HG03175 (cell line): ENCODE measurements around the gene PROP1.
A peak's percentile ranks its signal among the peaks of the same experiment; 100 is the strongest.
"Not testable (repeated sequence)": the region's sequence is repeated elsewhere in the genome, so short reads cannot be mapped to it uniquely, and the experiment has no call there.

Source experiments
- ATAC-seq: cut with Tn5 transposase; IDR thresholded peaks from one replicate; pipeline ENCODE4 v1.9.1; 2021; ENCODE audit warnings: mild to moderate bottlenecking, moderate library complexity; ENCODE audit not compliant: unreplicated experiment

The PROP1 gene

GRCh38 chr5:177947912-177948311 is 48.1 kb downstream of the PROP1 start:
- not testable (repeated sequence) for ATAC-seq

GRCh38 chr5:177945601-177946283 is 50.3 kb downstream of the PROP1 start:
- not testable (repeated sequence) for ATAC-seq

DNA sequence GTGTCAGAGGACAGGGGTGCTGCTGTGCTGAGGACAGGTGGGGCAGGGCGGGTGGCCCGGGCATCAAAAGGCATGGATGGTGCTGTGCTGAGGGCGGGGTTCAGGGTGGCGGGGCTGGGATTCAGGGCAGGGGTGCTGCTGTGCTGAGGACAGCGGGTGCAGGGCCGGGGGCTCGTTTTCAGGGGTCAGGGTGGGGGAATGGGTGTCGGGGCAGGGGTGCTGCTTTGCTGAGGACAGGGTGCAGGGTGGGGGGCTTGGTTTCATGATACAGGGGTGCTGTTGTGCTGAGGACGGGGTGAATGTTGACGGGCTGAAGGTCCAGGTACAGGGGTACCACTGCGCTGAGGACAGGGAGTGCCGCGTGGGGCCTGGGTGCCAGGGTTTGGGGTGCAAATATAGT is 50.9 kb downstream of the PROP1 start:
- not testable (repeated sequence) for ATAC-seq

DNA sequence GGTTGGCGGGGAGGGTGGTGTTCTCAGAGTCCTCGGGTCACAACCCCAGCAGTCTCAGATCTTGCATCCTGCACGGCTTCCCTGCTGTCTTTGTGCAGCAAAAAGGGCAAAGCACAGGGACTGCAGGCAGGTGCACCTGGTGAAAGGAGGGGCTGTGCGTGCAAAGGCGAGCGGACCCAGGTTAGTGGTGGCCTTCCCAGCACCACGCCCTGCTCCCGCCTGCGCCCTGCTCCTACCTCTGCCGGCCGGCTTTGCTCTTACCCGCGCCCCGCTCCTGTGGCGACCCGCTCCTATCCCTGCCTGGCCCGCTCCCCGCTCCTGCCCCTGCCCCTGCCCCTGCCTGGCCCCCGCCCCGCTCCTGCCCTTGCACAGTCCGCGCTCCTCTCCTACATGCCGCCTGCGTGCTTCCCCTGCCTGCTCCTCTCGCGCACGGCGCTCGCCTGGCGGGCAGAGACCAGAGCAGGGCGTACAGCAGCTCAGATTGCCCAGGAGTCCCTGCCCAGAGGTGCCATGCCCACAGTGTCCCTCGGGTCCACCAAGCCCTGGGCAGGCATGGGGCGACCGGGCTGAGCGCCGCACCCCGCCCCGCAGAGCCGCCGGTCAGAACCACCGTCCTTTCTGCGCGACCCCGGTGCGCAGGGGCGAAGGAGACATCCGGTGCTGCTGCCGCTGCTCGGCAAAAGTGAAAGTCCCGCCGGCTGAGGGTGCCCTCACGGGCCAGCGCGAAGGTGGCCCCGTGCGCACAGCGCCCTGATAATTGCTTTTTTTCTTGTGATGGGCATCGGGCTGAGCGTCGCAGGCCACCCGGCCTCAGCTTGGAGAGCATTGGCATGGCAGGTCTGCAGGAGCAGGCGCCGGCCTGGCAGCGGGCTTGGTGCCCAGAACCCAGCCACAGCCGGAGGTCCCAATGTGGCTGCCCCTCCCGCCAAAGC is 52.0 kb downstream of the PROP1 start:
- ATAC-seq: peak; percentile 42

DNA sequence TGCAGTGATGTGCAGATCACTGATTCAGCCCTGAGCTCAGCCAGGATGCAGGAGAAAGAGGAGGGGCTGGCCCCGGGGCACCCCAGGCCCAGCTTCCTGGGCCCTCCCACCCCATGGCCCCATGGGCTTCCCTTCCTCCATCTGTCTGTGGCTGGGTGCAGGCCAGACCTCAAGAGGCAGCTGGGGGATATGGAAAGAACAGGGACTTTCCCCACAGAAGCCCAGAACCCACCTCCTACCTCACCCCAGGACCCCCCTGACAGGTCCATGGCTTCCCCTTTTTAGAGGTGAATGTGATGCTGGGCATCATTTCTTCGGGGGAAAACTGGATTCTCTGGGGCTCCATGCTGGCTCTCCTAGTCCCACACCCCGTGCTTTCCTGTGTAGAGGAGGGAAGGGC is 53.1 kb downstream of the PROP1 start:
- not testable (repeated sequence) for ATAC-seq
